SU-DHL-6 (cell line): ENCODE results near the gene AP3M1.

ENCODE experiments used
- EZH2phosphoT487 ChIP-seq: fragments of 200-600 bp; sonication (generic), shearing (Covaris generic); conservative IDR thresholded peaks from 2 replicates; pipeline ENCODE4 v1.6.1; 2018; ENCODE audit warnings: mild to moderate bottlenecking, antibody characterized with exemption, low read length, moderate library complexity, mixed read lengths
- TF ChIP-seq, protein P1 (sequence below): fragments of 200-600 bp; sonication (generic); IDR thresholded peaks from one replicate; pipeline ENCODE4 v1.5.1; 2017; ENCODE audit warnings: antibody characterized with exemption, mild to moderate bottlenecking, low read length, moderate library complexity; ENCODE audit not compliant: insufficient read depth, poor library complexity, severe bottlenecking

DNA sequence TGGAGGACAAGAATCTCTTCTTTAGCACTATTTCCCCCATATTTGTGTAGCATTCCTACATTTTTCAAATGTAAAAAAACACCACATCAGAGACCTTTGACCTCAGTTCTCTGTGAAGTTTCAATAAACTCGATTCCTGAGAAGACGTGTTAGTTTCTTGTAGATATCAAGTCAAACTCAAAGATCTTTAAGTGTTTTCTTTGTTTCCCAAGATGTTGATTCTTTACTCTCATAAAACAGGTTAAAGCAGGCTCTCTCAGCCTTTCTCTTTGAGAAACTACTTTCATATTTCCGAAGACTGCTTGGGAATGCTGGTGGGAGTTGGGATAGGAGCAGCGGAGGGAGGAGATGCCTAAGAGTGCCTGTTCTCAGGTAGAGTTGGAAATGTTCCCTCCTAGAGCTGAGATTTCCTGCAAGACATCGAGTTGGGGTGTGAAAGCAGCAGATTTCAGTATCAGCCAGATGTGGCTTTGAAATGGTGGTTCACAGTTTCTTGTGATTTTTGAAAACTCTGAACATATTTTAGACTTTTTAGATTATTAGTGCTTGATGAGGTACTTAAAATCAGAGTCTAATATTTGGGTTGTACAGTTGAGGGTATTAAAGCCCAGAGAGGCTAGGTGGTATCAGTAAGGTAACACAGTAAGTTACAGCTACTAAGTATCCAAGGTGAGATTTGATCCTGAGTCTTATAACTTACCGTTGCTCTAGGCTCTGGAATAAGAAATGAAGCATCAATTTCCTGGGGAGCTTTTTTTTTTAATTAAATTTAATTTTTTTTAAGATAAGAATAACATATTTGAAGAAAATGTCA, 14.3 kb upstream of the AP3M1 start:
- TF ChIP-seq, protein P1, sequence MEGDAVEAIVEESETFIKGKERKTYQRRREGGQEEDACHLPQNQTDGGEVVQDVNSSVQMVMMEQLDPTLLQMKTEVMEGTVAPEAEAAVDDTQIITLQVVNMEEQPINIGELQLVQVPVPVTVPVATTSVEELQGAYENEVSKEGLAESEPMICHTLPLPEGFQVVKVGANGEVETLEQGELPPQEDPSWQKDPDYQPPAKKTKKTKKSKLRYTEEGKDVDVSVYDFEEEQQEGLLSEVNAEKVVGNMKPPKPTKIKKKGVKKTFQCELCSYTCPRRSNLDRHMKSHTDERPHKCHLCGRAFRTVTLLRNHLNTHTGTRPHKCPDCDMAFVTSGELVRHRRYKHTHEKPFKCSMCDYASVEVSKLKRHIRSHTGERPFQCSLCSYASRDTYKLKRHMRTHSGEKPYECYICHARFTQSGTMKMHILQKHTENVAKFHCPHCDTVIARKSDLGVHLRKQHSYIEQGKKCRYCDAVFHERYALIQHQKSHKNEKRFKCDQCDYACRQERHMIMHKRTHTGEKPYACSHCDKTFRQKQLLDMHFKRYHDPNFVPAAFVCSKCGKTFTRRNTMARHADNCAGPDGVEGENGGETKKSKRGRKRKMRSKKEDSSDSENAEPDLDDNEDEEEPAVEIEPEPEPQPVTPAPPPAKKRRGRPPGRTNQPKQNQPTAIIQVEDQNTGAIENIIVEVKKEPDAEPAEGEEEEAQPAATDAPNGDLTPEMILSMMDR: no peak
- no peak for TF ChIP-seq EZH2phosphoT487
